Fibroblast of lung (primary cell): Measurements from ENCODE around the gene CACNG4. TPM values are rescaled to one million over a fixed set of nuclear protein-coding genes. Genes with fewer than 3 reads are reported as not detected.

Experiments used
- DNase-seq, 2 donors: peaks; one replicate each; pipeline versions ENCODE4 v3.0.0 to v3.0.0-alpha.2; 2010; ENCODE audit warnings: low read depth in 2 of 2
- H2AFZ ChIP-seq: 2 replicates; pipeline ENCODE4 v1.5.1; 2012; ENCODE audit warnings: low read length, control low read depth, inconsistent platforms
- H3K27ac ChIP-seq: 2 replicates; pipeline ENCODE4 v1.5.1; 2011; ENCODE audit warnings: low read length, control low read depth; ENCODE audit not compliant: insufficient read depth
- H3K27me3 ChIP-seq: 2 replicates; pipeline ENCODE4 v1.5.1; 2011; ENCODE audit warnings: mild to moderate bottlenecking, low read length; ENCODE audit not compliant: control insufficient read depth, insufficient read depth
- H3K36me3 ChIP-seq: 2 replicates; pipeline ENCODE4 v1.5.1; 2011; ENCODE audit warnings: low read length; ENCODE audit not compliant: control insufficient read depth, insufficient read depth
- H3K4me1 ChIP-seq: 2 replicates; pipeline ENCODE4 v1.5.1; 2011; ENCODE audit warnings: low read length; ENCODE audit not compliant: control insufficient read depth, insufficient read depth; ENCODE audit errors: extremely low read depth
- H3K4me2 ChIP-seq: 2 replicates; pipeline ENCODE4 v1.5.1; 2011; ENCODE audit warnings: low read length, control low read depth; ENCODE audit not compliant: insufficient read depth; ENCODE audit errors: extremely low read depth
- H3K4me3 ChIP-seq, 4 experiments: fragments of 200-600 bp in 1 of 4; sonication (generic) in 1 of 4; replicated peaks in 1 of 4; 2 replicates each; pipeline ENCODE4 v1.5.1; 2011 to 2016; ENCODE audit warnings: low read length in 4 of 4, low read depth in 3 of 4, mild to moderate bottlenecking in 3 of 4, control low read depth in 2 of 4, inconsistent platforms in 1 of 4, mixed read lengths in 1 of 4; ENCODE audit not compliant: insufficient read depth in 1 of 4; ENCODE audit errors: control extremely low read depth in 1 of 4
- H3K79me2 ChIP-seq: 2 replicates; pipeline ENCODE4 v1.5.1; 2012; ENCODE audit warnings: mild to moderate bottlenecking, low read length, inconsistent platforms; ENCODE audit not compliant: control insufficient read depth, insufficient read depth
- H3K9ac ChIP-seq: 2 replicates; pipeline ENCODE4 v1.5.1; 2011; ENCODE audit warnings: mild to moderate bottlenecking, low read length, control low read depth; ENCODE audit not compliant: insufficient read depth
- H3K9me3 ChIP-seq: 2 replicates; pipeline ENCODE4 v1.5.1; 2012; ENCODE audit warnings: low read depth, low read length; ENCODE audit not compliant: control insufficient read depth, insufficient read depth
- H4K20me1 ChIP-seq: 2 replicates; pipeline ENCODE4 v1.5.1; 2011; ENCODE audit warnings: low read length; ENCODE audit not compliant: control insufficient read depth, insufficient read depth; ENCODE audit errors: extremely low read depth
- EZH2 ChIP-seq: IDR thresholded peaks from 2 replicates; pipeline ENCODE4 v1.5.1; 2012; ENCODE audit warnings: low read length, control low read depth, mild to moderate bottlenecking; ENCODE audit errors: missing control alignments
- polyA plus RNA-seq, 2 donors: library from polyadenylated mRNA; depleted of rRNA in 1 of 2; stranded (reverse) in 1 of 2; unstranded in 1 of 2; fragments of >200 nt; gene quantifications; 2 replicates each; pipeline ENCODE4 v1.2.1, GENCODE V29; 2011 to 2012; ENCODE audit warnings: missing spikeins in 1 of 2
- total RNA-seq: library from RNA; depleted of rRNA; stranded (reverse); fragments of >200 nt; gene quantifications from 2 replicates; pipeline ENCODE4 v1.2.1, GENCODE V29; 2014
- TF ChIP-seq, protein P1 (sequence below), 2 donors: IDR thresholded peaks in 1 of 2; conservative IDR thresholded peaks in 1 of 2; 1 replicate in 1 of 2; 2 replicates in 1 of 2; pipeline ENCODE4 v1.5.1; 2011 to 2012; ENCODE audit warnings: low read length in 2 of 2, control low read depth in 1 of 2, inconsistent platforms in 1 of 2, low read depth in 1 of 2, mild to moderate bottlenecking in 1 of 2

CACNG4 gene
- total and polyA plus RNA-seq, 2 donors (not counting 1 experiment from before 2014, with no cell fraction given), result not detected

DNA sequence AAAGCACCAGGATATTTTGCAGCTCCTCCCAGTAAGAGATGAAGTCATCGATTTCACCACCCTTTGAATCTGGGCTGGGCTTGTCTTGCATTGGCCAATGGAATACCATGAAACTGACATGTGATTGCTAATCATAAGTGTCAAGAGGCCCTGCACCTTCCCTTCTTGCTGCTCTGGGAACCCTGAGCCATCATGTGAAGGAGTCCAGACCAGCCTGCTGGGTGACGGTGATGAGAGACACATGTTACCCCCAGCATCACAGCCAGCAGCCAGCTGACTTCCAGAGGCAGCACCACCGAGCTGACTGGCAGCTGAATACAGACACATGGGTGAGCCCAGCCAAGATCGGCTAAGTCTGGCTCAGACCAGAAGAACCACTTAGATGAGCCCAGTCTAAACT, 43.6 kb upstream of the CACNG4 start:
- H2AFZ ChIP-seq, result no peak overlapping the region
- no peaks in the 10 kb centered on the region for H3K4me1 ChIP-seq
- H3K4me3 ChIP-seq, result no peak overlapping the region
- TF ChIP-seq EZH2, result no peak
- TF ChIP-seq, protein P1, sequence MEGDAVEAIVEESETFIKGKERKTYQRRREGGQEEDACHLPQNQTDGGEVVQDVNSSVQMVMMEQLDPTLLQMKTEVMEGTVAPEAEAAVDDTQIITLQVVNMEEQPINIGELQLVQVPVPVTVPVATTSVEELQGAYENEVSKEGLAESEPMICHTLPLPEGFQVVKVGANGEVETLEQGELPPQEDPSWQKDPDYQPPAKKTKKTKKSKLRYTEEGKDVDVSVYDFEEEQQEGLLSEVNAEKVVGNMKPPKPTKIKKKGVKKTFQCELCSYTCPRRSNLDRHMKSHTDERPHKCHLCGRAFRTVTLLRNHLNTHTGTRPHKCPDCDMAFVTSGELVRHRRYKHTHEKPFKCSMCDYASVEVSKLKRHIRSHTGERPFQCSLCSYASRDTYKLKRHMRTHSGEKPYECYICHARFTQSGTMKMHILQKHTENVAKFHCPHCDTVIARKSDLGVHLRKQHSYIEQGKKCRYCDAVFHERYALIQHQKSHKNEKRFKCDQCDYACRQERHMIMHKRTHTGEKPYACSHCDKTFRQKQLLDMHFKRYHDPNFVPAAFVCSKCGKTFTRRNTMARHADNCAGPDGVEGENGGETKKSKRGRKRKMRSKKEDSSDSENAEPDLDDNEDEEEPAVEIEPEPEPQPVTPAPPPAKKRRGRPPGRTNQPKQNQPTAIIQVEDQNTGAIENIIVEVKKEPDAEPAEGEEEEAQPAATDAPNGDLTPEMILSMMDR (conservative IDR thresholded peaks at IDR 0.05 in 1 of 2, IDR thresholded peaks at IDR 0.05 in 1 of 2; ENCODE audit: low read depth in 1 of 2, low read length in 2 of 2), result no peak
- H3K9me3 ChIP-seq, result no peaks in the 10 kb centered on the region
- H3K27ac ChIP-seq, result no peak overlapping the region
- no peak overlapping the region for H3K4me2 ChIP-seq
- DNase-seq, result peak in 1 of 2 donors; percentile 50
- H3K27me3 ChIP-seq, result no peaks in the 10 kb centered on the region
- H3K79me2 ChIP-seq, result no peaks in the 10 kb centered on the region
- no peak overlapping the region for H3K9ac ChIP-seq
- no peaks in the 10 kb centered on the region for H4K20me1 ChIP-seq
- no peaks in the 10 kb centered on the region for H3K36me3 ChIP-seq

GRCh38 chr17:66923886-66924285, 40.6 kb upstream of the CACNG4 start:
- Histone ChIP-seq H4K20me1 (no peaks in the 10 kb centered on the region), H3K27me3 (no peaks in the 10 kb centered on the region), H3K4me2 (no peak overlapping the region), H3K9me3 (no peaks in the 10 kb centered on the region), H3K4me3 (no peak overlapping the region), H3K79me2 (no peaks in the 10 kb centered on the region), H3K4me1 (no peaks in the 10 kb centered on the region), H3K36me3 (no peaks in the 10 kb centered on the region), H3K27ac (no peak overlapping the region), H3K9ac (no peak overlapping the region), H2AFZ (no peak overlapping the region)
- TF ChIP-seq, protein P1 (conservative IDR thresholded peaks at IDR 0.05 in 1 of 2, IDR thresholded peaks at IDR 0.05 in 1 of 2; ENCODE audit: low read depth in 1 of 2, low read length in 2 of 2), result no peak
- TF ChIP-seq EZH2, result no peak
- no peak for DNase-seq

- Histone ChIP-seq H2AFZ (no peak overlapping the region), H4K20me1 (no peaks in the 10 kb centered on the region), H3K4me2 (no peak overlapping the region), H3K9ac (no peak overlapping the region), H3K27ac (no peak overlapping the region), H3K27me3 (no peaks in the 10 kb centered on the region), H3K36me3 (no peaks in the 10 kb centered on the region), H3K9me3 (no peaks in the 10 kb centered on the region), H3K4me1 (no peaks in the 10 kb centered on the region), H3K4me3 (no peak overlapping the region), H3K79me2 (no peaks in the 10 kb centered on the region)
- TF ChIP-seq, protein P1 (conservative IDR thresholded peaks at IDR 0.05 in 1 of 2, IDR thresholded peaks at IDR 0.05 in 1 of 2; ENCODE audit: low read depth in 1 of 2, low read length in 2 of 2), result no peak
- no peak for TF ChIP-seq EZH2
- DNase-seq, result no peak
Measured at GRCh38 chr17:66925811-66926500, 38.6 kb upstream of the CACNG4 start.
